ENCODE data around the gene CD70.

DNA sequence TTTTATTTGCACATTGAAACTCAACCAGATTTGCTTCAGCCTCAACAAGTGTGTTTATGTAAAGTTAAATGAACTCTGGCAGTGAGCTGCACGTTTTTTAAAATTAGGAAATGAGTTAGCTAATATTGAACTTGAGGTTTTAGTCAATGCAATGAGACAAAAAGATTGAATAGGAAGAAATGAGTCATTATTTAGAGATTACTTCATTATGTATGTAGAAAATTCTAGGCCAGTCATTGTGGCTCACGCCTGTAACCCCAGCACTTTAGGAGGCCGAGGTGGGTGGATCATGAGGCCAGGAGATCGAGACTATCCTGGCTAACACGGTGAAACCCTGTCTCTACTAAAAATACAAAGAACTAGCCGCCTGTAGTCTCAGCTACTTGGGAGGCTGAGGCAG, 22.8 kb upstream of the CD70 start:
- TF ChIP-seq, protein P1, sequence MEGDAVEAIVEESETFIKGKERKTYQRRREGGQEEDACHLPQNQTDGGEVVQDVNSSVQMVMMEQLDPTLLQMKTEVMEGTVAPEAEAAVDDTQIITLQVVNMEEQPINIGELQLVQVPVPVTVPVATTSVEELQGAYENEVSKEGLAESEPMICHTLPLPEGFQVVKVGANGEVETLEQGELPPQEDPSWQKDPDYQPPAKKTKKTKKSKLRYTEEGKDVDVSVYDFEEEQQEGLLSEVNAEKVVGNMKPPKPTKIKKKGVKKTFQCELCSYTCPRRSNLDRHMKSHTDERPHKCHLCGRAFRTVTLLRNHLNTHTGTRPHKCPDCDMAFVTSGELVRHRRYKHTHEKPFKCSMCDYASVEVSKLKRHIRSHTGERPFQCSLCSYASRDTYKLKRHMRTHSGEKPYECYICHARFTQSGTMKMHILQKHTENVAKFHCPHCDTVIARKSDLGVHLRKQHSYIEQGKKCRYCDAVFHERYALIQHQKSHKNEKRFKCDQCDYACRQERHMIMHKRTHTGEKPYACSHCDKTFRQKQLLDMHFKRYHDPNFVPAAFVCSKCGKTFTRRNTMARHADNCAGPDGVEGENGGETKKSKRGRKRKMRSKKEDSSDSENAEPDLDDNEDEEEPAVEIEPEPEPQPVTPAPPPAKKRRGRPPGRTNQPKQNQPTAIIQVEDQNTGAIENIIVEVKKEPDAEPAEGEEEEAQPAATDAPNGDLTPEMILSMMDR (IDR thresholded peaks at IDR 0.05), result no peak
- TF ChIP-seq TCF7L2 (IDR thresholded peaks at IDR 0.05; ENCODE audit: low read depth, low read length), result no peak
- no peak for TF ChIP-seq POLR2AphosphoS5 (IDR thresholded peaks at IDR 0.05; ENCODE audit: low read depth, low read length)
- TF ChIP-seq, protein P2, sequence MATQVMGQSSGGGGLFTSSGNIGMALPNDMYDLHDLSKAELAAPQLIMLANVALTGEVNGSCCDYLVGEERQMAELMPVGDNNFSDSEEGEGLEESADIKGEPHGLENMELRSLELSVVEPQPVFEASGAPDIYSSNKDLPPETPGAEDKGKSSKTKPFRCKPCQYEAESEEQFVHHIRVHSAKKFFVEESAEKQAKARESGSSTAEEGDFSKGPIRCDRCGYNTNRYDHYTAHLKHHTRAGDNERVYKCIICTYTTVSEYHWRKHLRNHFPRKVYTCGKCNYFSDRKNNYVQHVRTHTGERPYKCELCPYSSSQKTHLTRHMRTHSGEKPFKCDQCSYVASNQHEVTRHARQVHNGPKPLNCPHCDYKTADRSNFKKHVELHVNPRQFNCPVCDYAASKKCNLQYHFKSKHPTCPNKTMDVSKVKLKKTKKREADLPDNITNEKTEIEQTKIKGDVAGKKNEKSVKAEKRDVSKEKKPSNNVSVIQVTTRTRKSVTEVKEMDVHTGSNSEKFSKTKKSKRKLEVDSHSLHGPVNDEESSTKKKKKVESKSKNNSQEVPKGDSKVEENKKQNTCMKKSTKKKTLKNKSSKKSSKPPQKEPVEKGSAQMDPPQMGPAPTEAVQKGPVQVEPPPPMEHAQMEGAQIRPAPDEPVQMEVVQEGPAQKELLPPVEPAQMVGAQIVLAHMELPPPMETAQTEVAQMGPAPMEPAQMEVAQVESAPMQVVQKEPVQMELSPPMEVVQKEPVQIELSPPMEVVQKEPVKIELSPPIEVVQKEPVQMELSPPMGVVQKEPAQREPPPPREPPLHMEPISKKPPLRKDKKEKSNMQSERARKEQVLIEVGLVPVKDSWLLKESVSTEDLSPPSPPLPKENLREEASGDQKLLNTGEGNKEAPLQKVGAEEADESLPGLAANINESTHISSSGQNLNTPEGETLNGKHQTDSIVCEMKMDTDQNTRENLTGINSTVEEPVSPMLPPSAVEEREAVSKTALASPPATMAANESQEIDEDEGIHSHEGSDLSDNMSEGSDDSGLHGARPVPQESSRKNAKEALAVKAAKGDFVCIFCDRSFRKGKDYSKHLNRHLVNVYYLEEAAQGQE (IDR thresholded peaks at IDR 0.05; ENCODE audit: insufficient read depth in 1 of 2, low read depth in 2 of 2, low read length in 1 of 2), result no peak

All from Panc1 (cell line).